Gastrocnemius medialis (tissue), 4 donors: ENCODE data around the gene GALNT2. TPM values are rescaled to one million over a fixed set of nuclear protein-coding genes. Genes with fewer than 3 reads are reported as not detected.
A peak's percentile ranks its signal among the peaks of the same experiment; 100 is the strongest.

Experiments
- ATAC-seq, 2 donors: fragments of 150-250 bp; one replicate each; pipeline ENCODE4 v1.9.1; 2016
- DNase-seq, 2 donors: peaks; one replicate each; pipeline ENCODE4 v3.0.0-alpha.2; 2019
- H3K27ac ChIP-seq, 4 donors: fragments of 200-600 bp; sonication (generic); 1 replicate in 1 of 4; 2 replicates in 3 of 4; pipeline ENCODE4 v1.5.1; 2016 to 2018; ENCODE audit warnings: mild to moderate bottlenecking in 2 of 4, moderate library complexity in 1 of 4
- H3K27me3 ChIP-seq, 3 donors: fragments of 200-600 bp; sonication (generic) in 2 of 3; 1 replicate in 1 of 3; 2 replicates in 2 of 3; pipeline versions ENCODE4 v1.5.1 to v1.6.0; 2016 to 2019; ENCODE audit warnings: mild to moderate bottlenecking in 1 of 3, moderate library complexity in 1 of 3
- H3K36me3 ChIP-seq, 2 donors: fragments of 200-600 bp; sonication (generic) in 1 of 2; one replicate each; pipeline ENCODE4 v1.5.1; 2017 to 2018
- H3K4me1 ChIP-seq, 2 donors: fragments of 200-600 bp; sonication (generic) in 1 of 2; one replicate each; pipeline ENCODE4 v1.5.1; 2016 to 2017; ENCODE audit warnings: mild to moderate bottlenecking in 2 of 2
- H3K4me3 ChIP-seq, 4 donors: fragments of 200-600 bp; sonication (generic) in 3 of 4; 1 replicate in 1 of 4; 2 replicates in 3 of 4; pipeline ENCODE4 v1.5.1; 2016 to 2019; ENCODE audit warnings: mild to moderate bottlenecking in 2 of 4
- H3K9me3 ChIP-seq, 3 donors: fragments of 200-600 bp; sonication (generic) in 2 of 3; 1 replicate in 1 of 3; 2 replicates in 2 of 3; pipeline ENCODE4 v1.5.1; 2016 to 2019
- POLR2A ChIP-seq, 2 donors: fragments of 450-650 bp; IDR thresholded peaks; one replicate each; pipeline ENCODE4 v1.6.1; 2017; ENCODE audit warnings: antibody characterized with exemption in 2 of 2, mild to moderate bottlenecking in 2 of 2, moderate library complexity in 2 of 2
- in situ Hi-C, 4 donors: fragments of 200-750 bp; cut with MboI; loops; one replicate each; pipeline versions ENCODE4 v1.15.0 to v1.8.0; 2017; ENCODE audit warnings: low sequenced_read_pairs in 4 of 4
- intact Hi-C: fragments of 100-400 bp; cut with DNase I; formaldehyde crosslinking; loops from one replicate; pipeline ENCODE4 v1.15.1; 2023; ENCODE audit warnings: low total_unique reads
- total RNA-seq, 4 donors: library from RNA; depleted of rRNA; stranded (reverse); fragments of >200 nt; gene quantifications; one replicate each; pipeline versions ENCODE4 v1.1.0 to v1.2.3, GENCODE V29; 2016
- TF ChIP-seq, protein P1 (sequence below), 5 experiments: fragments of 450-650 bp in 3 of 5; fragments of 200-600 bp in 2 of 5; sonication (generic) in 2 of 5; IDR thresholded peaks in 4 of 5; conservative IDR thresholded peaks in 1 of 5; 1 replicate in 4 of 5; 2 replicates in 1 of 5; pipeline ENCODE4 v1.5.1; 2016 to 2019; ENCODE audit warnings: antibody characterized with exemption in 5 of 5, mild to moderate bottlenecking in 3 of 5, moderate library complexity in 3 of 5

GALNT2 gene
- total RNA-seq, 4 donors from 2014 or later, result 73.7 to 106 (median 78.3) TPM

DNA sequence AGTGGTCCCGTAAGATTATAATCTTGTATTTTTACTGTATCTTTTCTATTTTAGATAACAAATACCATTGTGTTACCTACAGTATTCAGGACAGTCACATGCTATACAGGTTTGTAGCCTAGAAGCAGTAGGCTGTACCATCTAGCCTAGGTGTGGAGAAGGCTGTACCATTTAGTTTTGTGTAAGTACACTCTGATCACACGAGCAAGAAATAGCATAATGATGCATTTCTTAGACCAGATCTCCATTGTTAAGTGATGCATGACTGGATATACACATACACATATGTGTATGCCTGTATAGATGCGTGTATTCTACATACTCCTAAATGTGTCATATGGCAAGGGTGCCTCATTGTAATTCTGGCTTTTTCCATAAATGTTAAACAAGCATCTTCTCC is 33.9 kb downstream of the GALNT2 start:
- H3K9me3 ChIP-seq, result no peaks in the 10 kb centered on the region
- H3K36me3 ChIP-seq, result no peaks in the 10 kb centered on the region
- intact Hi-C loops, result no loop called here
- H3K27me3 ChIP-seq, result no peaks in the 10 kb centered on the region
- DNase-seq, result no peak
- peaks cover 42 to 51% of the 10 kb centered on the region in 2 donors for H3K4me1 ChIP-seq
- in situ Hi-C loops, result no loop called here
- no peak for TF ChIP-seq POLR2A (IDR thresholded peaks at IDR 0.05)
- TF ChIP-seq, protein P1, sequence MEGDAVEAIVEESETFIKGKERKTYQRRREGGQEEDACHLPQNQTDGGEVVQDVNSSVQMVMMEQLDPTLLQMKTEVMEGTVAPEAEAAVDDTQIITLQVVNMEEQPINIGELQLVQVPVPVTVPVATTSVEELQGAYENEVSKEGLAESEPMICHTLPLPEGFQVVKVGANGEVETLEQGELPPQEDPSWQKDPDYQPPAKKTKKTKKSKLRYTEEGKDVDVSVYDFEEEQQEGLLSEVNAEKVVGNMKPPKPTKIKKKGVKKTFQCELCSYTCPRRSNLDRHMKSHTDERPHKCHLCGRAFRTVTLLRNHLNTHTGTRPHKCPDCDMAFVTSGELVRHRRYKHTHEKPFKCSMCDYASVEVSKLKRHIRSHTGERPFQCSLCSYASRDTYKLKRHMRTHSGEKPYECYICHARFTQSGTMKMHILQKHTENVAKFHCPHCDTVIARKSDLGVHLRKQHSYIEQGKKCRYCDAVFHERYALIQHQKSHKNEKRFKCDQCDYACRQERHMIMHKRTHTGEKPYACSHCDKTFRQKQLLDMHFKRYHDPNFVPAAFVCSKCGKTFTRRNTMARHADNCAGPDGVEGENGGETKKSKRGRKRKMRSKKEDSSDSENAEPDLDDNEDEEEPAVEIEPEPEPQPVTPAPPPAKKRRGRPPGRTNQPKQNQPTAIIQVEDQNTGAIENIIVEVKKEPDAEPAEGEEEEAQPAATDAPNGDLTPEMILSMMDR (IDR thresholded peaks at IDR 0.05 in 4 of 5, conservative IDR thresholded peaks at IDR 0.05 in 1 of 5), result no peak
- no peak for ATAC-seq
- H3K27ac ChIP-seq, result no peak overlapping the region
- H3K4me3 ChIP-seq, result no peak overlapping the region

DNA sequence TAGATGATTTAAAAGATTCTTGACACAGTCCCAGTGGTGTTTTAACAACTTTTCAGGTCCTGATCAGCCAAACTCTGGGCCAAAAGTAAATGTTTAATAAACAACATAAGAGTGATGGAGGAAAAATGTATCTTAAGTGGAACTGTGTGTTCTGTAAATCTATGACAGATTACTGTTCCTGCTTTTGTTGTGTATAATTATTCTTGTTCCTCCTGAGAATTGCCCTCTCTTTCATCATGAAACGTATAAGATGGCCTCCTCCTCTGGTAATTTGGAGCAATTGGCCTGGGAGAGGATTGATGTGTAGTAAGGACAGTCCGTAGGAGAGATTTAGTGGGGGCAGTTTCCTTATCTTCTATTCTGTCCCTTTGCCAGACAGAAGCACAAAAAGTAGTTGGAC is 34.5 kb downstream of the GALNT2 start:
- Histone ChIP-seq H3K27ac (no peak overlapping the region), H3K4me3 (no peak overlapping the region), H3K27me3 (no peaks in the 10 kb centered on the region), H3K9me3 (no peaks in the 10 kb centered on the region), H3K36me3 (no peaks in the 10 kb centered on the region), H3K4me1 (peaks cover 48 to 57% of the 10 kb centered on the region in 2 donors)
- ATAC-seq (no peak), DNase-seq (no peak)
- intact Hi-C loops (no loop called here), in situ Hi-C loops (no loop called here)
- TF ChIP-seq POLR2A (IDR thresholded peaks at IDR 0.05), result no peak
- TF ChIP-seq, protein P1 (IDR thresholded peaks at IDR 0.05 in 4 of 5, conservative IDR thresholded peaks at IDR 0.05 in 1 of 5), result no peak

DNA sequence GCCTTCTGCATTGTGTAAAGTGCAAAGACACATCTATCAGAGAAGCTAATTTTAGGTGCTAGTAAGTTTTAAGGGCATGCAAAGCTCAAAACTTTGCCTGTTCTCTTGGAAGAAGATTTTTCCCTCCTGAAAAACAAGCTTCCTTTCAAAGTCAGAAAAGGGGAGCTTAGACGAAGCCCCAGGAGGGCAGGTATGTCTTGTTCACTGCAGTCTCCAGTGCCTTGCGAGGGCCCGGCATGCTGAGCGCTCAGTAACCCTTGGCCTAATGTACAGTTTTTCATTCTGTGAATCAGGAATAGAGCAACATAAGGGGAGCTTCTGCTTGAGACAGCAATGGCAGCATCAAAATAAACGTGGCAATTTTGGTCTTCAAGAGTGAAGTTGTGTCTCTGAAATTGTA is 35.0 kb downstream of the GALNT2 start:
- Histone ChIP-seq H3K27ac (peak overlapping the region in 1 of 4 donors; percentile 7), H3K4me3 (no peak overlapping the region), H3K9me3 (no peaks in the 10 kb centered on the region), H3K4me1 (peaks cover 53 to 59% of the 10 kb centered on the region in 2 donors), H3K36me3 (no peaks in the 10 kb centered on the region), H3K27me3 (no peaks in the 10 kb centered on the region)
- ATAC-seq, result no peak
- no peak for TF ChIP-seq POLR2A (IDR thresholded peaks at IDR 0.05)
- TF ChIP-seq, protein P1 (IDR thresholded peaks at IDR 0.05 in 4 of 5, conservative IDR thresholded peaks at IDR 0.05 in 1 of 5), result no peak
- DNase-seq, result no peak
- in situ Hi-C loops, result no loop called here
- intact Hi-C loops, result no loop called here

DNA sequence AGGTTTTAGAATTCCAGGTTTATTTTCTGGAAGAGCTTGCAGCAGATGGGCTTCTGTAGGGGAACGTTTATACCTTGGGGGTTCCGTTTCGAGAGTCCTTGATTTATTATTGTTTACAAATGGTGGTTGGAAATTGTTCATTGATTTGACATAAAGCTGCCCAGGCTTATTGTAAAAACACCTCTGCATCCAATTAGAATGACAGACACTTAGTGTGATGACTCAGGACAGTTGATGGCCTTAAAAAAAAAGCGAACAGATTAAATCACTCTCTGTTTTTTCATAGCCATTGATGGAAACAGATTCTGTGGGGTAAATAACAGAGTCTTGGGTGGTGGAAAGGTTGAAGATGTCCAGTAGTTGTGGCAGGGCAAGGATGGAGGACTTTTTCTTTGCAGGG is 35.4 kb downstream of the GALNT2 start:
- intact Hi-C loops (no loop called here), in situ Hi-C loops (no loop called here)
- H3K4me3 ChIP-seq, result no peak overlapping the region
- no peak for ATAC-seq
- no peak for DNase-seq
- H3K9me3 ChIP-seq, result no peaks in the 10 kb centered on the region
- H3K27ac ChIP-seq, result peak overlapping the region in 3 of 4 donors; percentile 7 to 40 (median 12)
- H3K27me3 ChIP-seq, result no peaks in the 10 kb centered on the region
- H3K4me1 ChIP-seq, result peaks cover 54 to 59% of the 10 kb centered on the region in 2 donors
- TF ChIP-seq POLR2A (IDR thresholded peaks at IDR 0.05), result no peak
- TF ChIP-seq, protein P1 (IDR thresholded peaks at IDR 0.05 in 4 of 5, conservative IDR thresholded peaks at IDR 0.05 in 1 of 5), result no peak
- H3K36me3 ChIP-seq, result no peaks in the 10 kb centered on the region
